Thoracic aorta (tissue), 2 donors: Measurements from ENCODE around the gene MINDY2. TPM values are rescaled to one million over a fixed set of nuclear protein-coding genes. Genes with fewer than 3 reads are reported as not detected.

ENCODE experiments used
- ATAC-seq: fragments of 150-250 bp; one replicate; pipeline ENCODE4 v1.8.0; 2017; ENCODE audit warnings: low read depth; ENCODE audit not compliant: insufficient number of reproducible peaks, low FRiP score
- DNase-seq: peaks from one replicate; pipeline ENCODE4 v3.0.0-alpha.2; 2020; ENCODE audit warnings: low spot score
- H3K27ac ChIP-seq, 2 donors: fragments of 200-600 bp; sonication (generic); 1 replicate in 1 of 2; 2 replicates in 1 of 2; pipeline ENCODE4 v1.5.1; 2016; ENCODE audit warnings: mild to moderate bottlenecking in 2 of 2, moderate library complexity in 2 of 2
- H3K27me3 ChIP-seq: fragments of 200-600 bp; sonication (generic); replicated peaks from 2 replicates; pipeline ENCODE4 v1.6.0; 2016; ENCODE audit warnings: mild to moderate bottlenecking; ENCODE audit not compliant: insufficient read depth
- H3K36me3 ChIP-seq: fragments of 200-600 bp; sonication (generic); one replicate; pipeline ENCODE4 v1.5.1; 2016
- H3K4me1 ChIP-seq, 2 donors: fragments of 200-600 bp; sonication (generic); 1 replicate in 1 of 2; 2 replicates in 1 of 2; pipeline versions ENCODE4 v1.5.1 to v1.6.0; 2016; ENCODE audit warnings: low read depth in 2 of 2, mild to moderate bottlenecking in 1 of 2; ENCODE audit not compliant: control insufficient read depth in 1 of 2
- H3K4me3 ChIP-seq: fragments of 200-600 bp; sonication (generic); 2 replicates; pipeline ENCODE4 v1.5.1; 2016; ENCODE audit warnings: mild to moderate bottlenecking
- H3K9me3 ChIP-seq: fragments of 200-600 bp; sonication (generic); 2 replicates; pipeline ENCODE4 v1.5.1; 2016
- CTCF ChIP-seq: fragments of 200-600 bp; sonication (generic); IDR thresholded peaks from one replicate; pipeline ENCODE4 v1.5.1; 2019; ENCODE audit warnings: antibody characterized with exemption
- total RNA-seq, 2 donors: library from RNA; depleted of rRNA; stranded (reverse); fragments of >200 nt; gene quantifications; one replicate each; pipeline versions ENCODE4 v1.1.0 to v1.2.3, GENCODE V29; 2016

The MINDY2 gene
- total RNA-seq, 2 donors from 2014 or later = 32.0 to 39.4 TPM

- no peak for ATAC-seq
- no peak for TF ChIP-seq CTCF
- Histone ChIP-seq H3K4me3 (no peak overlapping the region), H3K36me3 (no peaks in the 10 kb centered on the region), H3K27ac (no peak overlapping the region), H3K9me3 (no peaks in the 10 kb centered on the region), H3K27me3 (no peaks in the 10 kb centered on the region), H3K4me1 (peaks cover 0 to 2% of the 10 kb centered on the region in 2 donors)
- DNase-seq = no peak
Observed at GRCh38 chr15:58755350-58755749, 15.8 kb upstream of the MINDY2 start.

- H3K36me3 ChIP-seq = no peaks in the 10 kb centered on the region
- no peak overlapping the region for H3K27ac ChIP-seq
- H3K4me3 ChIP-seq = no peak overlapping the region
- DNase-seq (no peak), ATAC-seq (no peak)
- no peak for TF ChIP-seq CTCF
- no peaks in the 10 kb centered on the region for H3K9me3 ChIP-seq
- H3K4me1 ChIP-seq = no peaks in the 10 kb centered on the region
- H3K27me3 ChIP-seq = no peaks in the 10 kb centered on the region
Observed at GRCh38 chr15:58755956-58756355, 15.1 kb upstream of the MINDY2 start.

- Histone ChIP-seq H3K4me1 (no peaks in the 10 kb centered on the region), H3K9me3 (no peaks in the 10 kb centered on the region), H3K36me3 (no peaks in the 10 kb centered on the region), H3K4me3 (no peak overlapping the region), H3K27ac (no peak overlapping the region), H3K27me3 (no peaks in the 10 kb centered on the region)
- no peak for TF ChIP-seq CTCF
- DNase-seq (no peak), ATAC-seq (no peak)
Observed at GRCh38 chr15:58758141-58758540, 13.0 kb upstream of the MINDY2 start.

GRCh38 chr15:58760385-58761009 is 10.6 kb upstream of the MINDY2 start:
- H3K9me3 ChIP-seq = peaks cover 6% of the 10 kb centered on the region

GRCh38 chr15:58761010-58761388 is 10.1 kb upstream of the MINDY2 start:
- DNase-seq (no peak), ATAC-seq (no peak)
- no peaks in the 10 kb centered on the region for H3K36me3 ChIP-seq
- H3K27ac ChIP-seq = no peak overlapping the region
- no peak overlapping the region for H3K4me3 ChIP-seq
- H3K9me3 ChIP-seq = peaks cover 6% of the 10 kb centered on the region
- no peak for TF ChIP-seq CTCF
- H3K4me1 ChIP-seq = no peaks in the 10 kb centered on the region
- no peaks in the 10 kb centered on the region for H3K27me3 ChIP-seq

More at GRCh38 chr15:58760385-58761009, 10.6 kb upstream of the MINDY2 start:
- H3K27me3 ChIP-seq = no peaks in the 10 kb centered on the region
- ATAC-seq (no peak), DNase-seq (no peak)
- no peaks in the 10 kb centered on the region for H3K4me1 ChIP-seq
- H3K27ac ChIP-seq = no peak overlapping the region
- no peak for TF ChIP-seq CTCF
- H3K4me3 ChIP-seq = no peak overlapping the region
- no peaks in the 10 kb centered on the region for H3K36me3 ChIP-seq
